HPDE6-E6E7 (cell line): ENCODE results near the gene BUD31.
A peak's percentile ranks its signal among the peaks of the same experiment; 100 is the strongest.
"Not testable (repeated sequence)": the region's sequence is repeated elsewhere in the genome, so short reads cannot be mapped to it uniquely, and the experiment has no call there.

ENCODE experiments used
- DNase-seq: peaks from one replicate; pipeline ENCODE4 v3.0.0; 2011; ENCODE audit warnings: missing footprints; ENCODE audit errors: extremely low spot score

Gene BUD31

DNA sequence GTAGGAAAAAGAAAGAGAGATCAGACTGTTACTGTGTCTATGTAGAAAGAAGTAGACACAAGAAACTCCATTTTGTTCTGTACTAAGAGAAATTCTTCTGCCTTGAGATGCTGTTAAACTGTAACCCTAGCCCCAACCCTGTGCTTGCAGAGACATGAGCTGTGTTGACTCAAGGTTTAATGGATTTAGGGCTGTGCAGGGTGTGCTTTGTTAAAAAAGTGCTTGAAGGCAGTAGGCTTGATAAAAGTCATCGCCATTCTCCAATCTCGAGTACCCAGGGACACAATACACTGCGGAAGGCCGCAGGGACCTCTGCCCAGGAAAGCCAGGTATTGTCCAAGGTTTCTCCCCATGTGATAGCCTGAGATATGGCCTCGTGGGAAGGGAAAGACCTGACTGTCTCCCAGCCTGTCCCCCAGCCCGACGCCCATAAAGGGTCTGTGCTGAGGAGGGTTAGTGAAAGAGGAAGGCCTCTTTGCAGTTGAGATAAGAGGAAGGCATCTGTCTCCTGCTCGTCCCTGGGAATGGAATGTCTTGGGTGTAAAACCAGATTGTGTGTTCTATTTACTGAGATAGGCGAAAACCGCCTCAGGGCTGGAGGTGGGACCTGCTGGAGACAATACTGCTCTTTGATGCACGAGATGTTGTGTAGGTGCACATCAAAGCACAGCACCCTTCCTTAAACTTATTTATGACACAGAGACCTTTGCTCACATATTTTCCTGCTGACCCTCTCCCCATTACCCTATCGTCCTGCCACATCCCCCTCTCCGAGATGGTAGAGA, 23.2 kb downstream of the BUD31 start:
- DNase-seq = not testable (repeated sequence)

DNA sequence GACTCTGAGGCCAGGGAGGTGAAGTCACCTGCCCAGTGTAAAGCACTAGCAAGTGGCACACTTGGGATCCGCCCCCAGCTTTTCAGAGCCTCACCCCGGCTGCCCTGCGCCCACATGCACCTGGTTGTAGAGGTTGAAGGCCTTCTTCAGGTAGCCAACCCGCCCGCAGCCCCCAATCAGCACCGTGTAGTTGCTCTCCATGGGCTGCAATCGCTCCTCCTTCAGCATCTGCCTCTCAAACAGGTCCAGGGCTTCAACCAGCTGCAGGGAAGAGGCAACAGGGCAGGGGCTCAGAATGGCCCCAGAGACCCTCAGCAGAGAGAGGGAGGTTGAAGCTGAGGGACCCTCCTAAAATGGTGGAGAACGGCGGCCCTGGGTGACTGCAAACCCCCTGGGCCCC, 24.4 kb downstream of the BUD31 start:
- no peak for DNase-seq

DNA sequence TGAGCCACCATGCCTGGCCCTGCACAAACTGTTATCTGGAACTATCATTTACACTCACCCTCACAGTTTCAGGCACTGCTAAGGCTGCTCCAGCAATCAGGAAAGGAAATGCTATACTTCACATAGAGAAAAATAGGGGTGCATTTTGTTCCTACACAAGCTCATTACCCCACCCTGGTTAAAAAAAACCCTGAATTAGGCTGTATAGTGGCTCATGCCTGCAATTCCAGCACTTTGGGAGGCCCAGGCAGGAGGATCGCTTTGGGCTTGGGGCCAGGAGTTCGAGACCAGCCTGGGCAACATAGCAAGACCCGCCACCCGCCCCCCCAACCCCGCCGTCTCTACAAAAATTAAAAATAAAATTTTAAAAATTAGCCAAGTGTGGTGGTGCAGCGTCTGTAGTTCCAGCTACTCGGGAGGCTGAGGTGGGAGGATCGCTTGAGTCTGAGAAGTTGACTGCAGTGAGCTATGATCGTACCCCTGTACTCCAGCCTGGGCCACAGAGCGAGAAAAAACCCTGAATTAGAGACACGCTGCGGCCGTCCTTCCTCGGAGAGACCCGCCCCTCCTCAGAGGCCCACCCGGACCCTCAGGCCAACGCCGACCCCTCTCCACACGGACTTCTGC, 29.3 kb downstream of the BUD31 start:
- DNase-seq = no peak

DNA sequence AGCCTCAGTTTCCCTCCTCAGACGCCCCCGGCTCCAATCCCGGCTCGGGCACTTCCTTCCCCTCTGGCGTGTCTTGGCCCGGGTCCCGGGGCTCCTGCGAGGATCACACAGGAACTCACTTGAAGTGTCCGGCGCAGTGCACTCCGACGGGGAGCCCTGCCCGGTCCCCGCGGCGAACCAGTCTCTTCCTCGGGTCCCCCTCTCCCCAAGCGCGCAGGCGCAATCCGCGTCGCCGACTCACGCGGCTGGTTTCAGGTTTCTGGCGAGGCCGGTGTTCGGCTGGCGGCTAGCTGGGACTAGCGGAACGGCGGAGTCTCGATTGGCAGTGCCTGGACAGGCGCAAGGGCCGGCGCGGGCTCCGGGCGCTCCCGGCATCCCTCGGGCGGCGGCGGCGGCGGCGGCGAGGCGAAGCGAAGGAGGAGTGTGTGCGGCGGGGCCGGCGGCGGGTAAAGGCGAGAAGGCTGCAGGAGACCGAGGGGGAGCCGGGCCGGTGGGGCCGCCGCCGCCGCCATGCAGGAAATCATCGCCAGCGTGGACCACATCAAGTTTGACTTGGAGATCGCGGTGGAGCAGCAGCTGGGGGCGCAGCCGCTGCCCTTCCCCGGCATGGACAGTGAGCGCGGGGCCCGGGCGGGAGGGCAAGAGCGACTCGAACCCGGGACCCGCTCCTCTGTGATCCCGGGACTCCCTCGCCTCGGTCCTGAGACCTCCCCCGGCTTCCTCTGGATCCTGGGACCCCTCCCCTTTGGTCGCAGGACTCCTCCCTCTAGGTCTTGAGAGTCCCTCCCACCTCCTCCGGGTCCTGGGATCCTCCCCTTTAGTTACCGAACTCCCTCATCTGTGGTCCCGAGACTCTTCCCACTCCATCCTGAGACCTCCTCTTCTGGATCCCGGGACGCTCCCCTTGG, 30.1 kb downstream of the BUD31 start, which contains the start of the genes CPSF4 and PTCD1:
Gene CPSF4 (plus strand): TSS at position 371 of the 908 bp plus-strand sequence. CDS start 140 bp downstream, at position 511.
Gene PTCD1 (minus strand): TSS at position 226 of the 908 bp plus-strand sequence. CDS start 3,556 bp downstream, outside the sequence.
- DNase-seq = peak; percentile 99

DNA sequence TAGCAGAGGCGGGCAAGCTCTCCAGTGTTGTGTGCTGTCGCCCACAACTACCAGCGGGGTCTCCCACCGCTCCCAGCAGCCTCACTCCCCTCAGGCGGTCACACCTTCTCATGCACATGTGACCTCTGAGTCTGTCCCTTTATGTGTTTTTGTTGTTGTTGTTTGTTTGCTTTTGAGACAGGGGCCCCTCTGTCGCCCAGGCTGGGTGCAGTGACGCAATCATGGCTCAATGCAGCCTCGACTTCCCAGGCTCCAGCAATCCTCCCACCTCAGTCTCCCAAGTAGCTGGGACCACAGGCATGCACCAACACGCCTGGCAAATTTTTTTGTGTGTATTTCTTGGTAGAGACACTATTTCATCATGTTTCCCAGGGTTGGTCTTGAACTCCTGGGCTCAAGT, 31.4 kb downstream of the BUD31 start:
- DNase-seq = no peak

DNA sequence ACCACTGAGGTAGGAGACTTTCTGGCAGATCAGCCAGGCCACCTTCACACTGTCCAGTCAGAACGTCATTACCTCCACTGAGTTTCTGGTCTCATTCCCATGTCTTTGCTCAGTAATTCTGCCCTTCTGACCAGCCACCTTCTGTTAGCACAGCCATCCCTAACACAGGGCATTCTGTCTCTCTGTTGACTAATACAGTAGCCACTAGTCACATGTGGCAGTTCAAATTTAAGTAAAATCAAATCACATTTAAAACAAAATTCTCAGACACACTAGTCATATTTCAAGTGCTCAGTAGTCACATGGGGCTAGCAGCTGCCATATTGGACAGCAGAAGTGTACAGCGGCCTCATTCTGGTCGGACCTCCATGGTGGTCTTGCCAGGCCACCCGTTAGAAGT, 37.3 kb downstream of the BUD31 start:
- no peak for DNase-seq

DNA sequence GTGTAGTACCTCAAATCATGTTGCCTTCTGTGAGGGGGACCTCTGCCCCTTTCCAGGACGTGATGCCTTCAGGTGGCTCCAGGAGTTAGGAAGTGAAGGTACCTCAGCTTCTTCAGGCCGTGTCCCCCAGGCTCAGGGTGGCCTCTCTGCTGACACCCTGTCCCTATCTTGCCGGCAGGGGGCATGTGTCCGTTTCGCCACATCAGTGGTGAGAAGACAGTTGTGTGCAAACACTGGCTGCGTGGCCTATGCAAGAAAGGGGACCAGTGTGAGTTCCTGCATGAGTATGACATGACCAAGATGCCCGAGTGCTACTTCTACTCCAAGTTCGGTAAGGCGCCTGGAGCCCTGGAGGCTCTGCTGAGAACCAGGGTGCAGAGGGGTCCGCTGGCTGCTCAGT, 39.2 kb downstream of the BUD31 start:
- no peak for DNase-seq

DNA sequence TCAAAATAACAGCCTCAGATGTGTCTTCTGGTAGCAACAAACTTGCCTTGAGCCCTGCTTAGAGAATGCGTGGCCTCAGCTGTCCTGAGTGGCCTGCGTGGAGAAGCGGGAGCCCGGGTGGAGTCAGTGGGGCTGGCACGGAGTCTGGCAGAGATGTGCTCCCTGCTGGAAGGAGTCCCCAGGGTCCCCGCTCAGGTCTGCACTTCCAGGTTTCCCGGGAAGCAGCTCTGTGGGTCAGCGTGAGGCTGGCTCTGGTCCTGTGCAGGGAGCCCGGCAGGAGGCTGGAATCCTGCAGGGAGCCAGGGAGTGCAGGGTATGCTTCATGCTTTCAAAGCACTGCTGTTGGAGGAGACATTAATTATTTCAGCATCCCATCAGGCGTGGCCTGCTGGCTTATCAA, 40.1 kb downstream of the BUD31 start:
- DNase-seq = no peak

DNA sequence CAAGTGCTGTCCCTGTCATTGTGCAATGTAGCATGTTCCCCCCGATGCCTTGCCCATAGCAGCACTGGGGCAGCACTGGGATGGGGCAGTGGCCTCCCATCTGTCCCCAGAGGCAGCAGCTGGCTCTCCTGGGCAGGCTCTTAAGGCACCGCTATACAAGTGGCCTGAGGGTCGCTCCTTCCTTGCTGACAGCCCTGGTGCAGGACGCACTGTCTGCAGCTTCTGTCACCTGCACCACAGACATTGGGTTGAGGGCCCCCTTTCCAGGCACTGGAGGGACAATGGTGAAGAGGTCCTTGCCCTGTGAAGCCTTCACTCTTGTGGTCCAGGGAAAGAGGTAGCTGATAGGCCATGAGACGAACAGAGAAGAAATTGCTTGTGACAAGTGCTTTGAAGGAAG, 40.6 kb downstream of the BUD31 start:
- no peak for DNase-seq

DNA sequence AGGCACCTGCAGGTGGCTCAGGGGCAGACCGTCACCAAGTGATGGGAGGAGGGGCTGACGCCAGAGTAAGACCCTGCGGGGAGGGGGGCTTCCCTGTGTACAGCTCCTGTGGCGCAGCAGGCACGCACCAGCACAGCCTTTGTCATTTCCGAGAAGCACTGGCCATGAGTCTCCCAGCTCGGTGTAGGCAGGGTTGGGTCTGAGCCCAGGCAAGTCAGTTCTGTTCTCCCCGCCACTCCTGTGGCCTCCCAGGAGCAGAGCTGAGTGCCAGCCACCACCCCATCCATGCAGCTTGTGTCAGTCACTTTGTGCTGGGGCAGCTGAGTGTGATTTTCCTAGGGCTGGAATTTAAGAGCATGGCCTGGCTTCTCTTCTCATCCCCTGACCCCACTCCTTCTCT, 43.2 kb downstream of the BUD31 start:
- DNase-seq = no peak

DNA sequence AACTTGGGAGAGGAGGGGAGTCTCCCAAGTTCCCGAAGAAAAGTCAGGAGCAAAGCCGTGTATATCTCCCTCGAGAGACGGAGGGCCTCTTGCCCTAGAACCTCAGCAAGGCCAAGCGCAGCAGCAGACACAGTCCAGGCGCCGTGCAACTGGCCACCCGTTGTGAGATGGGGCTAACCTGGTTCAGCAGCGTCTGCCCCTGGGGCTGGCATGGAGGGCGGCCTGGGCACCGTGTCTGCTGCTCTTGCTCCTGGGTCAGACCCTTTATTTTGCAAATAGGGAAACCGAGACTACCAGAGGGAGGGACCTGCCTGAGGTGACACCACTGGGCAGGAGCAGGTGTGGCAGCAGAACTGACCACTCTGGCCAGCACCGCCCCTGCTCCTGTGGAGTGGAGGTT, 43.8 kb downstream of the BUD31 start:
- DNase-seq = no peak

DNA sequence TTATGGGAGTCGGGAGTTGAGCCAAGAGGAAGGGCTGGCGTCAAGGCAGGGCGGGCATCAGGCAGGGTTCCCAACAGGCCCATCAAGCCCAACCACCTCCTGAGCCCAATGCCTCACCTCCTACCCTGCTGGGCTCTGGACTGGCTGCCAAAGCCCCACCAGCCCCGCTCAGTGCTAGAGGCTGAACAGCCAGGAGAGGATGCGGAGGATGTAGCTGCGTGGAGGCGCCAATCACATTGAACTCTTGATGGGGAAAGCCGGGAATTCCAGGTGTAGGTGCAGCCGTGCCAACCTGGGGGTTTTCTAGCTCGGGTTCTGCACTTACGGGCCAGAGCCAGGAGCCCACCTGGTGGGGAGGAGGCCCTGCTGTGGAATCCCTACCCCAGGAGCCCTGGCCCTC, 44.3 kb downstream of the BUD31 start:
- DNase-seq = no peak

DNA sequence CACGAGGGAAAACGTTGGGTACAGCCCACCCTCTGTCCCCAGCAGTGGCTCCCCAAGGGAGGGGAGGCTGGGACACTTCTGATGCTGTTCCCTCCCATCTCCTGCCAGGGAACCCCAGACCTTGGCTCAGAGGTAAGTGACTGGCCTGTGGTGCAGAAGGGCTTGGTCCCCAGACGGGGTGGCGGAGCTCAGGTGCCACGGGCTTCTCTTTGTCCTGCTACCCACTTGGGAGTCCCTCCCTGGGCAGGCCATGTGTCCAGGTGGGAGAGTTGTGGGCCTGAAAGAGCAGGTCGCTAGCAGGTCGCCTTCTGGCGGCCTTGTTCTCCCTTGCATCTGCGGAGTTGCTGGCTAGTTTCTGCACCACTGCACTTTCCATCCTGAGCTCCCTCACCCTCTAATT, 47.1 kb downstream of the BUD31 start:
- DNase-seq = no peak

DNA sequence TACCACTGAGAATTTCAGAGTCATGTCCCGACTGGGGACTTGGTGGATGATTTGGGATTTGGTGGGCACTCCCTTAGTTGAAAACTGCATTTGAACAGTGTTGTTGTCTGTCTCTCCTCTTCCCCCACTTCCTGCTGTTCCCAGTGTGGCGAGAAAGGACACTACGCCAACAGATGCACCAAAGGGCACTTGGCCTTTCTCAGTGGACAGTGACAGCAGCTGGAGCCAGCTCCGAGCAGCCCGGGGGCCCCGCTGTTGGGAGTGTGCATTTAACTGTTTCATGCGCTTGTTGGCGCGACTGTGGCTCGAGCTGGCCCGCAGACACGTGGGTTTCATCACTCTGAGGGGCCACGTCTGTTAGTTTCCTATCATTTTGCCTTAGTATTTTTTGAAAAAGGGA, 47.5 kb downstream of the BUD31 start:
- DNase-seq = no peak

DNA sequence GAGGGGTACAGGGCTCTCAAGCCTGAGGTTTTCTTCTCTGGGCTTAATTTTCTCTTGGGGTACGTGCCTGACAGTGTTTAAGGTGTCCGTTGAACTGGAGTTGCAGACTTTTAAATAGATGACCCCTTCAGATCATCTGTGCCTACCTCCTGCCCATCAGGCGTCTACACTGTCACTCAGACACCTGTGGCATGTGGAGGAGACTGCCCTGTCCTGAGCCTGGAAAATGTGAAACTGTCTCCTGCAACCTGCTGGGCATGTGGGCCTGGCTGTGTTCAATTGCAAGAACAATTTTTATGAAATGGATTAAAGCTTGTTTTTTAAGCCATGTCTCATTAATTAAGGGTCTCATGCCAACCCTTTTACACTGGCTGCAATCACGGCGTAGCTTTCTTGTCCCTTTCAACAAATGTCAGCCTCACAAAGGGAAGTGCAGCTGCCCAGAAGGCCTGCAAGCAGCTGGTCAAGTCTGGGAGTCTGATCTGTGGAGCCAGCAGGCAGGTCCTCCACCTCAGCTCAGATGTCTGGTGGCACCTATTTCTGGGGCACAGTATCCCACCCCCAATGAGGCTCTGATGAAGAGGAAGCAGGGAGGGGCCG, 48.4 kb downstream of the BUD31 start:
- DNase-seq = no peak

DNA sequence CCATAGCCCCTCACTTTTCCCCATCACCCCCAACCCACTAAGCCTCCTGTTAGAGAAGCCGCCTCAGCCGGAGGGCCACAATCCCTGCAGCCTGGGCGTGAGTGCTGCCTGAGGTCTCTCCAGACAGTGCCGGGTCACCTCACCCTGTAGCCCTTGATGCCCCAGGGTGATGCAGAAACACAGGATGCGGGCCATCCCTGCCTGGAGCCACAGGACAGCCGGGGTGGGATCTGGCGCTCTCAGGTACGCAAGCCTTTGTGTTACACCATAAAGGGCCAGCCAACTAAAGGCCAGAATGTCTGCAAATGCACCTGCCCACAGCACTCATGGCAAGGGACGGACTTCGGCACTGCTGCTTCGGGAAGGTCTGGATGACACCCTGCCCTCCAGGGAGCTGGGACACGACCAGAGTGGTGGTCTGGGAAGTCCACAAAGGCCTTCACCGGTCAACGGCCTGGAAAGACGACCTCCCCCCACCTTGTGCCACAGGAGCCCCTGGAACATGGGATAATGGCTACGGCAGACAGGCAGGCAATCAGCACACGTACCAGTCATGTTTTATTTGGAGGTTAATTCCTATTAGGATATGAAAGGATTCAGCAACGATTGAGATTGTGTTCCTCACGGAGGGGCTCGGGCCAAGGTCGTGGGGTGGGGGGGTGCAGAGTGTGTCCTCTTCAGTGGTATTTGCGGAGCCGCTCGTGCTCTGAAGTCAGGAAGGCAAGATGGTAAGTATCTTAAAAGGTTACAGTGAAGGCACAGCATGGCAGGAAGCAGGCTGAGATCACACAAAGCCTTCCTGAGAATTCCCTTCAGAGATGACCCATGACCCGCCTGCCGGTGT, 49.1 kb downstream of the BUD31 start:
- DNase-seq = no peak

DNA sequence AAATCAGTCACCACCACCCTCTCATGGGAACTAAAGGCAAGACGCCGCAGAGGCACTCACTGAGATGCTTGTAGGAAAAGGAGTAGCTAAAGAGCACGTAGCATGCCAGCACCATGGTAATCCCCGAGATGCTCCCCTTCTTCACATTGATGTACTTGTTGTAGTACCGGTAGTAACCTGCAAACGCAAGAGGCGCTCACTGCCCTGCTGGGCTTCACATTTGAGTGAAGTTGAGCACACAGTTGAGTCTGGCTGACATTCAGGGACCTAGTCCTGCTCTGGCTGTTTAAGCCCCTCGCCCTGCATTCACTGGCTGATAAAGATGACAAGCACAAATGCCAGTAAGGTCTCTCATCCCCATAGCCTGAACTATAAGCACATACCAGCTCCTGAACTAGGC, 50.3 kb downstream of the BUD31 start:
- no peak for DNase-seq

DNA sequence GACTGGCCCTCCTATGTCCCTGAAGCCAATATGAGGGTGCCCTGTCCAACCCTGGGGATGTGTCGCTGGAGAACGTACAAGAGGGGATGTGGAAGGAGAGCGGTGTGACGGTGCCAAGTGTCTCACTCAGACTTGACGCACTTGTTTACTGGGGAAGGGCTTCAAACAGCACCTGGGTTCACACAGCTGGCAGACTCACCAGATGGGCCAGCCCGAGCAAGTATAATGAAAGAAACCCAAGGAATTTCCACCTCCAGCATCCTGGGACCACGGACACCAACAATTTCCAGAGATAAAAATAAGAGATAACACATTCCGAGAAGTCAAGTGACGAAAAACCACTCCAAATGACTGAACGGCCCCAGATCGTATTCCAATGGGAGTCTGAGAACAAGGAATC, 51.9 kb downstream of the BUD31 start:
- no peak for DNase-seq

DNA sequence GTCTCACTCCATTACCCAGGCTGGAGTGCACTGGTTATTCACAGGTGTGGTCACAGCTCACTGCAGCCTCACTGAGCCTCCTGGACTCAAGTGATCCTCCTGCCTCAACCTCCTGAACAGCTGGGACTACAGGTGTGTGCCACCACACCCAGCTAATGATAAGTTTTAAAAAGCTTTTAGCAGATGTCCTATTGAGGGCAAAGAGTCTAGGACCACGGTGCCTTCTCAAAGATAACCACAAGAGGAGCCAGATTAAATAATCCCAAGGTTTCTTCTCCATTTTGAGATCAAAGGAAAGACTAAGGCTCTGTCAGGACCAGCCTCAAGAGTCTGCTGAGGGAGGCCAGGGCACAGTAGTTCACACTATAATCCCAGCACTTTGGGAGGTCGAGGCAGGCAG, 52.5 kb downstream of the BUD31 start:
- DNase-seq = no peak

DNA sequence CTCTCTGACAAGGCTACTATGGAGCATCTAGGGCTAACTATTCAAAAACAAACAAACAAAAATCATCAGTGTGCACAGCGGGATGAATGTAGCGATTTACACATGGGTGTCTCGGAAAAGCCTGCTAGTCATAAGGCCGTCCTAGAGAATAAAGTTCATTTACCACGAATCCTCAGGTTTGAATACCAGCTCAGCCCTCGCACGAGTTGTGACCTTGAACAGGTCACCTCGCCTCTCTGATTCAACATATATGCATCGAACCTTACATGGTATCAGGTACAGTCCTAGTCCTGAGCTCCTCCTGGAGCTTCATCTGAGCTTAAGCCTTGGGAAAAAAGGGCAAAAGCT, 56.6 kb downstream of the BUD31 start:
- DNase-seq = no peak

DNA sequence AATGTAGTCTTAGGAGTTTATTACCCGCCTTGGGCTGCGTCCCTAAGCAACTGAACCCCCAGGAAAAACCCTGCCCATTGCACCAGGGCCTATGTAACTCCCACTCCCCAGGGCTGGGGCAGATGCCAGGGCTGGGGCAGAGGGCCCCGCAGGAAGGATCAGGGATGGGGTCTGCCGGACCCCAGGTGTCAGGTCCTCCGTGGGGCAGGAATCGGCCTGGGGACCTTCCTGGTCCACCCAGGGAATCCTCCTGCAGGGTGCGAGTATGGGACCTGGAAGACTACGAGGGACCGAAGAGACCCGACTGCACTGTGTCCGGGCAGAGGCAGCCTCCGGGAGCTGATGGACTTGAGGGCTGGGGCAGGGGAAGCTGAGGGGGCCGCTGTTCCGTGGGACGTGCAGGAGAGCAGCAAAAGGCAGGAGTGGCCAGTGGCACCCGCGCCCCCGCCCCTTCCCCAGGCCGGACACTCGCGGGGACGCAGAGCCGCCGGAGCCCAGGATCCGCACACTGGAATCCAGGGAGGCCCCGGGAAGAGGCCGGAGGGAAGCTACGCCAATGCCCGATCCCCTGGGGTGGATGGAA, 59.7 kb downstream of the BUD31 start:
- DNase-seq = no peak
